Measurements from ENCODE around the gene SAV1. TPM values are rescaled to one million over a fixed set of nuclear protein-coding genes. Genes with fewer than 3 reads are reported as not detected.

Gene SAV1
- total RNA-seq = 21.8 and 26.5 TPM in 2 replicates

DNA sequence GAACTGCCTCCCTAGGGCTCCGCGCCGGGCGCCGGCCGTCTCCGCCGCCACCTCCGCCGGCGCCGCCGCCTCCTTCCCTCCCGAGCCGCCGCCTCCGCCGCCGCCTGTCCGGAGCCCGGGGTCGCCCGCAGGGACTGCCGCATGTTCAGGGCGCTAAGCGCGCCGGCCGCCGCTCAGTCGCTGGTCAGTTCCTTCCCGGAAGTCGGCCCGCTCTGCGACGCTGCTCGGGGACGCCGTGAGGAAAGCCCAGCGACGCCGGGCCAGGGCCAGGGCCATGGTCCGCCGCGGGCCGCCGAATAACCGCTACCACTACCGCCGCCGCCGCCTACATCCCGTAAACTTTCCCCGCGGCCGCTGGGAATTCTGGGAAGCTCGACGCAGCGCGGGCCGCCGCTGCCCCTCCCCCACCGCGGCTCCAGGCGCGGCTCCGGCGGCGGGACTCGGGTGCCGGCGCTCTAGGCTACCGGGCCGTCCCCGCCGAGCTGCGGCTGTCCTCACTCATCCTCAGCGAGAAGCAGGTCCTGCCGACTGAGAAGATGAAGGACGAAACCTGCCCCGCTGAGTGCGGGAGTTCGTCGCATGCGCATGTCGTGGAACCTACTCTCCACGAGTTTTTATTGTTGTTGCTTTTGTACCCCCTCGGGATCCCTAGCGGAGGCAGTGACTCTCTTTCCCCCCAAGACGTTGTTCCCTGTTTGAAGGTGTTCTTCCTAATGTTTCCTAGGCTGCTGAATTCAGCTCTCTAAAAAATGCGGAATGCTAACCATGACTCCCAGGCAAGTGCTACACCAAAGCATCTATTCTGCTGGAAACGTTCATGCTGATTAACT is at the start of gene SAV1:
Gene SAV1, minus strand, starts transcription at position 311 of the 830 bp plus-strand sequence. CDS start 339 bp downstream, outside the sequence.

Other genes with a start within 250 kb of the SAV1 start
- gene MAP4K5, start 135.7 kb downstream of the SAV1 start, total RNA-seq = 71.0 and 96.0 TPM in 2 replicates
- gene ATL1, start 108.2 kb downstream of the SAV1 start, total RNA-seq = 3.2 and 3.7 TPM in 2 replicates
- 19.9 and 20.3 TPM in 2 replicates for gene NIN, start 162.9 kb upstream of the SAV1 start, total RNA-seq
- gene ABHD12B, start 203.7 kb upstream of the SAV1 start, total RNA-seq = not detected in 2 replicates

All from cardiac ventricle fibroblast (primary cell).